Stimulated activated naive CD8-positive, alpha-beta T cell treated with anti-CD3 and anti-CD28 coated beads, Interleukin-15, amount 100 ng/mL, for 72 hours (primary cell): ENCODE data around the gene TRPT1.

Experiments
- ATAC-seq: fragments of 150-1000 bp; cut with Tn5 transposase; 2 replicates; pipeline ENCODE4 v1.10.0; 2021; ENCODE audit warnings: mild to moderate bottlenecking, moderate library complexity
- DNase-seq, 2 donors: peaks; one replicate each; pipeline ENCODE4 v3.0.0; 2021 to 2022
- H3K27ac Mint-ChIP-seq, 2 donors: one replicate each; pipeline ENCODE4 v1.8.0; 2022; ENCODE audit warnings: mild to moderate bottlenecking in 2 of 2, mixed read lengths in 2 of 2, moderate library complexity in 2 of 2
- H3K27me3 Mint-ChIP-seq: one replicate; pipeline ENCODE4 v1.8.0; 2022; ENCODE audit warnings: mixed read lengths
- H3K4me1 Mint-ChIP-seq: one replicate; pipeline ENCODE4 v1.8.0; 2022; ENCODE audit warnings: mild to moderate bottlenecking, mixed read lengths
- H3K4me3 Mint-ChIP-seq, 2 donors: one replicate each; pipeline ENCODE4 v1.8.0; 2022; ENCODE audit warnings: mild to moderate bottlenecking in 2 of 2, mixed read lengths in 2 of 2, moderate library complexity in 1 of 2
- H3K9me3 Mint-ChIP-seq, 2 donors: one replicate each; pipeline ENCODE4 v1.8.0; 2022; ENCODE audit warnings: mixed read lengths in 2 of 2

TRPT1 gene

GRCh38 chr11:64198511-64198910 is 27.5 kb downstream of the TRPT1 start:
- peaks cover 34% of the 10 kb centered on the region for H3K4me1 Mint-ChIP-seq
- no peaks in the 10 kb centered on the region for H3K9me3 Mint-ChIP-seq
- no peak overlapping the region for H3K27ac Mint-ChIP-seq
- no peaks in the 10 kb centered on the region for H3K27me3 Mint-ChIP-seq
- no peak for ATAC-seq
- no peak for DNase-seq
- H3K4me3 Mint-ChIP-seq = no peak overlapping the region

GRCh38 chr11:64196626-64197025 is 29.4 kb downstream of the TRPT1 start:
- H3K4me3 Mint-ChIP-seq = no peak overlapping the region
- ATAC-seq (no peak), DNase-seq (no peak)
- H3K27me3 Mint-ChIP-seq = no peaks in the 10 kb centered on the region
- H3K4me1 Mint-ChIP-seq = peaks cover 35% of the 10 kb centered on the region
- H3K9me3 Mint-ChIP-seq = no peaks in the 10 kb centered on the region
- H3K27ac Mint-ChIP-seq = peak overlapping the region in 1 of 2 donors; percentile 27

- H3K27me3 Mint-ChIP-seq = no peaks in the 10 kb centered on the region
- no peak for ATAC-seq
- H3K27ac Mint-ChIP-seq = no peak overlapping the region
- H3K4me1 Mint-ChIP-seq = peaks cover 56% of the 10 kb centered on the region
- no peaks in the 10 kb centered on the region for H3K9me3 Mint-ChIP-seq
- no peak overlapping the region for H3K4me3 Mint-ChIP-seq
- no peak for DNase-seq
Observed at GRCh38 chr11:64192434-64192833, 33.6 kb downstream of the TRPT1 start.

GRCh38 chr11:64186492-64187165 is 39.4 kb downstream of the TRPT1 start:
- peak overlapping the region in 1 of 2 donors; percentile 100 for H3K27ac Mint-ChIP-seq
- H3K4me3 Mint-ChIP-seq = no peak overlapping the region
- no peaks in the 10 kb centered on the region for H3K27me3 Mint-ChIP-seq
- ATAC-seq = no peak
- peak; percentile 63 to 81 for DNase-seq
- no peaks in the 10 kb centered on the region for H3K9me3 Mint-ChIP-seq
- H3K4me1 Mint-ChIP-seq = peaks cover 63% of the 10 kb centered on the region

DNA sequence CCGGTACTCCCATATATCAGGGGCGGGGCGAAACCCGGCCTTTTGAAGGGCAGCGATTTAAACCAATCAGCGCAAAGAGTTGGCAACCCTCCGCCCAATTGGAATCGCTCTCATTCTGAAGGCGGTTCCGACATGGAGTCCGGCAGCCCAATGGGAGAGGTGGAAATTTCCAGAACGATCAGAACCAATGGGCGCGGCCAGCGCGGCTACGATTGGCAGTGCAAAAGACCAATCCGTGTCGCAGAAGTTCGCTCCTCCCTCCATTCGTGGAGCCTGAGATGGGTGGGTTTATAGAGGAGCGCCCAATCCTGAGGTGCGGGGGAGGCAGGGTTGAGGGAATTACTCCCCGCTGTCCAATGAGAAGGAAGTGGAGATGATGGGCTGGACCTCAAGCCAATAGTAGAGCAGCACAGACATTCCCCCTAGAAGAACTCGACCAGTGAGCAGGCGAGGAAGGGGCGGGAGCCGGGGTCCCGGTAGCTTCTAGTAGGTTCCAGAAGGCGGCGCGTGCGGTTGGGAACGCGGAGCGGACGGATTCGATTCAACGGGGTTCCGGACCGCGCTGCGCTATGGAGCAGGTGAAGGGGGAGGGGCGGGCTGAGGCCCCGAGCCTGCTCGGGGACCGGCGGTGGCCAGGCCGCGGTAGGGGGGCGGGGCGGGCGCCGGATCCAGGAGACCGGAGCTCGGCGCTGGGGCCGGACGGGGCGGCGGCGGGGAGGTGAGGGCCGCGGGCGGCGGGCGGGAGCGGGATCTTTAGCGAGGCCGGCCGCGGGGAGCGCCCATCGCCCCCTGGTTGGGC is 40.1 kb downstream of the TRPT1 start, which contains the start of gene STIP1:
Gene STIP1 (plus strand): TSS at position 479 of the 799 bp plus-strand sequence. CDS start 91 bp downstream, at position 570.
- H3K9me3 Mint-ChIP-seq = no peaks in the 10 kb centered on the region
- ATAC-seq (peak; percentile 88), DNase-seq (peak; percentile 99 to 100)
- peak within 1 kb of the TSS; percentile 100 for H3K27ac Mint-ChIP-seq
- peak within 1 kb of the TSS; percentile 98 to 100 for H3K4me3 Mint-ChIP-seq
- no peaks in the 10 kb centered on the region for H3K27me3 Mint-ChIP-seq
- peaks cover 66% of the 10 kb centered on the region for H3K4me1 Mint-ChIP-seq

- Mint-ChIP-seq H3K4me1 (peaks cover 65% of the 10 kb centered on the region), H3K4me3 (peak overlapping the region; percentile 98 to 100), H3K27me3 (no peaks in the 10 kb centered on the region), H3K27ac (peak overlapping the region; percentile 100), H3K9me3 (no peaks in the 10 kb centered on the region)
- ATAC-seq (no peak), DNase-seq (no peak)
Observed at GRCh38 chr11:64185175-64185692, 40.8 kb downstream of the TRPT1 start.

DNA sequence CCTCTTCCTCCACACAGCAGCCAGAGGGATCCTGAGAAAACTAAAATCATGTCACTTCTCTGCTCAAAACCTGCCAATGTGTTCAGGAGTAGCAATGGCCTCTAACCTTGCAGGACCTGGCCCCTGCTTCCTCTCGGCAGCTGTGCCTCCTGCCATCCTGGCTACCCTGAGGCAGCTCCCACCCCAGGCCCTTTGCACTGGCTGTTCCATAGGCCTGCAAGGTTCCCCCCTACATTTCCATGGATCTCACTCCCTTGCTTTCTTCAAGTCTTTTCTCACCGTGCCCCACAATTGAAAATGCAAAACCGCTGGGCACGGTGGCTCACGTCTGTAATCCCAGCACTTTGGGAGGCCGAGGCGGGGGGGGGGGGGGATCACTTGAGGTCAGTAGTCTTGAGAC is 42.1 kb downstream of the TRPT1 start:
- ATAC-seq = no peak
- Mint-ChIP-seq H3K4me3 (peak overlapping the region in 1 of 2 donors; percentile 56), H3K27me3 (no peaks in the 10 kb centered on the region), H3K27ac (no peak overlapping the region), H3K9me3 (no peaks in the 10 kb centered on the region), H3K4me1 (peaks cover 55% of the 10 kb centered on the region)
- no peak for DNase-seq

DNA sequence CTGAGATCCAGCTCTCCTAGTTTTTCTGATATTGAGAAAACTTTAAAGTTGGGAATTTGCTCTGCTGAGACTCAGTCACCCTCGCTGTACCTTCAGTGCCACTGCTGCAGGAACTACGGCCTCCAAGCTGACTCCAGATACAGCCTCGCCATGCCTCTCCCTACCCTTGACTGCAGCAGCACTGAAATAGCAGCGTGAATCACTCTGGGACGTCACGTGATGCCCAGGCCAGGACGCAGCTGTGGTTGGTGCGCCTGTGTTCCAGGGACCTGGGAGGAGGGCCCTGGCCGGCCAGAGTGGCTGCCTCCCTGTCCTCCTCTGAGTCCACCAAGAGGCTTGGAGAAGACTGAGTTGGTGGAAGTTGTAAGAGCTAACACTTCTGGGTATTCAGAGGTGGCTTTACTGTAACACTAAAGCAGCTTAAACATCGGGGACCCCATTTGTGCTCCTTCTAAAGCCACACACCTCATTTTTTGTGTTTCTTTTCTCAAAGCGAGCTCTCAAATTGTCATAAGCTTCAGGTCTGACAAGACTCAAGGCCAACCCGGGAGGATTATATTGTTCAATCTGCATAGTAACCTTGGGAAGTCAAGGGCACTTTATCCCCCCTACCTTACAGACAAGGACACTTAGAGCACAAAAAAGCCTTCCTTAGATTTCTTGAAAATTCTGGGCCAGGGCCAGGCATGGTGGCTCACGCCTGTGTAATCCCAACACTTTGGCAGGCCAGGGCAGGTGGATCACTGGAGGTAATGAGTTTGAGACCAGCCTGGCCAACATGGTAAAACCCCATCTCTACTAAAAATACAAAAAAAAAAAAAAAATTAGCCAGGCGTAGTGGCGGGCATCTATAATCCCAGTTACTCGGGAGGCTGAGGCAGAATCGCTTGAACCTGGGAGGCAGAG is 44.2 kb downstream of the TRPT1 start:
- H3K4me3 Mint-ChIP-seq = peak overlapping the region; percentile 44 to 65
- peaks cover 66% of the 10 kb centered on the region for H3K4me1 Mint-ChIP-seq
- no peaks in the 10 kb centered on the region for H3K27me3 Mint-ChIP-seq
- no peaks in the 10 kb centered on the region for H3K9me3 Mint-ChIP-seq
- H3K27ac Mint-ChIP-seq = peak overlapping the region in 1 of 2 donors; percentile 75
- no peak for ATAC-seq
- peak in 1 of 2 donors; percentile 63 for DNase-seq

- Mint-ChIP-seq H3K27ac (peak overlapping the region in 1 of 2 donors; percentile 21), H3K4me3 (no peak overlapping the region), H3K4me1 (peaks cover 69% of the 10 kb centered on the region), H3K9me3 (no peaks in the 10 kb centered on the region), H3K27me3 (no peaks in the 10 kb centered on the region)
- no peak for DNase-seq
- ATAC-seq = no peak
Observed at GRCh38 chr11:64180891-64181290, 45.1 kb downstream of the TRPT1 start.

- H3K4me3 Mint-ChIP-seq = no peak overlapping the region
- DNase-seq (no peak), ATAC-seq (no peak)
- H3K4me1 Mint-ChIP-seq = peaks cover 57% of the 10 kb centered on the region
- H3K9me3 Mint-ChIP-seq = peaks cover 0 to 4% of the 10 kb centered on the region in 2 donors
- no peaks in the 10 kb centered on the region for H3K27me3 Mint-ChIP-seq
- H3K27ac Mint-ChIP-seq = no peak overlapping the region
Observed at GRCh38 chr11:64178951-64179639, 46.9 kb downstream of the TRPT1 start.

GRCh38 chr11:64178203-64178602 is 47.8 kb downstream of the TRPT1 start:
- Mint-ChIP-seq H3K27ac (no peak overlapping the region), H3K9me3 (peaks cover 0 to 8% of the 10 kb centered on the region in 2 donors), H3K4me1 (peaks cover 48% of the 10 kb centered on the region), H3K4me3 (no peak overlapping the region), H3K27me3 (no peaks in the 10 kb centered on the region)
- DNase-seq = no peak
- peak; percentile 63 for ATAC-seq

GRCh38 chr11:64176751-64177150 is 49.2 kb downstream of the TRPT1 start:
- Mint-ChIP-seq H3K27me3 (no peaks in the 10 kb centered on the region), H3K4me1 (peaks cover 37% of the 10 kb centered on the region), H3K27ac (no peak overlapping the region), H3K4me3 (no peak overlapping the region), H3K9me3 (peaks cover 0 to 8% of the 10 kb centered on the region in 2 donors)
- DNase-seq (no peak), ATAC-seq (no peak)
